WTC11 (cell line): ENCODE data around the gene CACNA2D4. TPM values are rescaled to one million over a fixed set of nuclear protein-coding genes. Genes with fewer than 3 reads are reported as not detected.

Experiments
- ATAC-seq: fragments of 200-7000 bp; cut with Tn5 transposase; 2 replicates; pipeline ENCODE4 v1.10.0; 2021; ENCODE audit warnings: mild to moderate bottlenecking, moderate library complexity
- CTCF ChIA-PET: fragments of 300-600 bp; sonication (Branson Sonifier 250); formaldehyde crosslinking; loops from one replicate; lab custom pipeline; 2021; ENCODE audit warnings: antibody characterized with exemption; lab: Charles Lee
- POLR2A ChIA-PET: fragments of 350-600 bp; sonication (Branson Sonifier 250); formaldehyde crosslinking; loops from one replicate; lab custom pipeline; 2021; ENCODE audit warnings: antibody characterized with exemption; lab: Charles Lee
- DNase-seq: peaks from one replicate; pipeline ENCODE4 v3.0.0; 2021; ENCODE audit warnings: low spot score
- H3K27ac Mint-ChIP-seq: 2 replicates; pipeline ENCODE4 v1.8.0; 2021; ENCODE audit warnings: mixed read lengths
- H3K27me3 Mint-ChIP-seq: 2 replicates; pipeline ENCODE4 v1.8.0; 2021; ENCODE audit warnings: low read depth, mild to moderate bottlenecking, moderate library complexity, mixed read lengths
- H3K36me3 Mint-ChIP-seq: 2 replicates; pipeline ENCODE4 v1.8.0; 2021; ENCODE audit warnings: mixed read lengths
- H3K4me1 Mint-ChIP-seq: 2 replicates; pipeline ENCODE4 v1.8.0; 2022; ENCODE audit warnings: mixed read lengths
- H3K4me3 Mint-ChIP-seq: 2 replicates; pipeline ENCODE4 v1.8.0; 2021; ENCODE audit warnings: mild to moderate bottlenecking, moderate library complexity, mixed read lengths
- H3K9me3 Mint-ChIP-seq: 2 replicates; pipeline ENCODE4 v1.8.0; 2021; ENCODE audit warnings: mixed read lengths
- ATF1 ChIP-seq: sonication (generic); formaldehyde crosslinking; IDR thresholded peaks from 2 replicates; pipeline ENCODE4 v1.8.1; 2023; ENCODE audit warnings: mild to moderate bottlenecking, moderate library complexity, missing genetic modification reagents
- CBFB ChIP-seq: sonication (generic); formaldehyde crosslinking; IDR thresholded peaks from 2 replicates; pipeline ENCODE4 v1.8.1; 2022; ENCODE audit warnings: mild to moderate bottlenecking, low read depth, missing genetic modification reagents
- CREB1 ChIP-seq: sonication (generic); formaldehyde crosslinking; IDR thresholded peaks from 2 replicates; pipeline ENCODE4 v1.8.0; 2023; ENCODE audit warnings: mild to moderate bottlenecking, missing genetic modification reagents
- ELF4 ChIP-seq: sonication (generic); formaldehyde crosslinking; IDR thresholded peaks from 2 replicates; pipeline ENCODE4 v1.8.1; 2022; ENCODE audit warnings: low read depth, mild to moderate bottlenecking, moderate library complexity, missing genetic modification reagents
- ETV6 ChIP-seq: sonication (generic); formaldehyde crosslinking; IDR thresholded peaks from 2 replicates; pipeline ENCODE4 v1.8.1; 2022; ENCODE audit warnings: mild to moderate bottlenecking, missing genetic modification reagents
- FOXK1 ChIP-seq: sonication (generic); formaldehyde crosslinking; IDR thresholded peaks from 2 replicates; pipeline ENCODE4 v1.8.0; 2022; ENCODE audit warnings: mild to moderate bottlenecking, moderate library complexity, missing genetic modification reagents
- FOXP1 ChIP-seq: sonication (generic); formaldehyde crosslinking; IDR thresholded peaks from 2 replicates; pipeline ENCODE4 v1.8.0; 2022; ENCODE audit warnings: missing genetic modification reagents, mild to moderate bottlenecking, moderate library complexity, borderline replicate concordance
- GRHL2 ChIP-seq: fragments of 250-450 bp; sonication (Bioruptor Pico); IDR thresholded peaks from 2 replicates; pipeline ENCODE4 v1.8.0; 2022; ENCODE audit warnings: mild to moderate bottlenecking, moderate library complexity; ENCODE audit not compliant: insufficient replicate concordance, severe bottlenecking
- IRF2 ChIP-seq: sonication (generic); formaldehyde crosslinking; IDR thresholded peaks from 2 replicates; pipeline ENCODE4 v1.8.0; 2022; ENCODE audit warnings: low read depth, missing genetic modification reagents, borderline replicate concordance
- JAZF1 ChIP-seq: fragments of 250-450 bp; sonication (Bioruptor Pico); IDR thresholded peaks from 2 replicates; pipeline ENCODE4 v1.9.0; 2021; ENCODE audit warnings: moderate library complexity, mild to moderate bottlenecking, inconsistent platforms
- MXD4 ChIP-seq: fragments of 250-450 bp; sonication (Bioruptor Pico); IDR thresholded peaks from 2 replicates; pipeline ENCODE4 v1.8.0; 2021; ENCODE audit warnings: mild to moderate bottlenecking, moderate library complexity, borderline replicate concordance
- NR1H2 ChIP-seq: sonication (generic); formaldehyde crosslinking; IDR thresholded peaks from 2 replicates; pipeline ENCODE4 v1.9.0; 2021; ENCODE audit warnings: mild to moderate bottlenecking, moderate library complexity, missing genetic modification reagents
- PRRX2 ChIP-seq: fragments of 250-450 bp; sonication (Bioruptor Pico); IDR thresholded peaks from 2 replicates; pipeline ENCODE4 v1.8.0; 2021; ENCODE audit warnings: mild to moderate bottlenecking
- SP1 ChIP-seq: sonication (generic); formaldehyde crosslinking; conservative IDR thresholded peaks from 2 replicates; pipeline ENCODE4 v1.8.1; 2022; ENCODE audit warnings: missing genetic modification reagents
- TP53 ChIP-seq: sonication (generic); formaldehyde crosslinking; IDR thresholded peaks from 2 replicates; pipeline ENCODE4 v1.8.1; 2023; ENCODE audit warnings: mild to moderate bottlenecking, missing genetic modification reagents
- ZNF263 ChIP-seq: sonication (generic); formaldehyde crosslinking; IDR thresholded peaks from 2 replicates; pipeline ENCODE4 v1.8.1; 2022; ENCODE audit warnings: low read depth, mild to moderate bottlenecking, moderate library complexity, missing genetic modification reagents
- ZNF423 ChIP-seq: fragments of 250-450 bp; sonication (Bioruptor Pico); IDR thresholded peaks from 2 replicates; pipeline ENCODE4 v2.1.2; 2022; ENCODE audit warnings: mild to moderate bottlenecking, moderate library complexity
- total RNA-seq: library from RNA; stranded (reverse); gene quantifications from 3 replicates; pipeline ENCODE4 v1.2.3, GENCODE V29; 2021
- TF ChIP-seq, protein P1 (sequence below): sonication (generic); formaldehyde crosslinking; IDR thresholded peaks from 2 replicates; pipeline ENCODE4 v1.8.0; 2022; ENCODE audit warnings: mild to moderate bottlenecking, missing genetic modification reagents
- TF ChIP-seq, protein P2 (sequence below): sonication (generic); formaldehyde crosslinking; IDR thresholded peaks from 2 replicates; pipeline ENCODE4 v1.8.1; 2022; ENCODE audit warnings: low read depth, mild to moderate bottlenecking, moderate library complexity, missing genetic modification reagents, borderline replicate concordance
- TF ChIP-seq, protein P3 (sequence below): sonication (generic); formaldehyde crosslinking; IDR thresholded peaks from 2 replicates; pipeline ENCODE4 v1.8.1; 2022; ENCODE audit warnings: missing genetic modification reagents, borderline replicate concordance
- TF ChIP-seq, protein P4 (sequence below): sonication (generic); formaldehyde crosslinking; IDR thresholded peaks from 2 replicates; pipeline ENCODE4 v1.8.1; 2023; ENCODE audit warnings: mild to moderate bottlenecking, missing genetic modification reagents

The CACNA2D4 gene
- total RNA-seq, 1 experiment from 2014 or later, result 0.04 TPM

DNA sequence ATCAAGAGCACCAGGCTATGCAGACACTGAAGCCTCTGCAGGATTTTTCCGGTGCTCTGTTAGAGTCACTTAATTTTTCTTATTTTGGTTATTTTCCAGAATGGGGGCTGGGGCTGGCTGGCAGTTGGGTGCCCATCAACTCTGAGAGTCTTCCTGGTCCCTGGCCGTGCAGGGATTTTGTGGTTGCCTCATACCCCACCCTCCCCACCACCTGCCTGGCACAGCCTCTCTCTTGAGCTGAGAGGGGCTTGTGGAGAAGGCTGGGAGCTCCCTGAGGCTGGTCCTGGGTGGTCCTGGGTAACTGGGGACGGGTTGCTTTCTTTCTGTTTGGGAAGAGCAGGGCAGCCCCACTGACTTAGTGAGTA lies 74.8 kb downstream of the CACNA2D4 start (continued):
- TF ChIP-seq, protein P1, sequence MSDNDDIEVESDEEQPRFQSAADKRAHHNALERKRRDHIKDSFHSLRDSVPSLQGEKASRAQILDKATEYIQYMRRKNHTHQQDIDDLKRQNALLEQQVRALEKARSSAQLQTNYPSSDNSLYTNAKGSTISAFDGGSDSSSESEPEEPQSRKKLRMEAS, result no peak
- TF ChIP-seq ZNF423 (CRISPR knock-in tag), result no peak

DNA sequence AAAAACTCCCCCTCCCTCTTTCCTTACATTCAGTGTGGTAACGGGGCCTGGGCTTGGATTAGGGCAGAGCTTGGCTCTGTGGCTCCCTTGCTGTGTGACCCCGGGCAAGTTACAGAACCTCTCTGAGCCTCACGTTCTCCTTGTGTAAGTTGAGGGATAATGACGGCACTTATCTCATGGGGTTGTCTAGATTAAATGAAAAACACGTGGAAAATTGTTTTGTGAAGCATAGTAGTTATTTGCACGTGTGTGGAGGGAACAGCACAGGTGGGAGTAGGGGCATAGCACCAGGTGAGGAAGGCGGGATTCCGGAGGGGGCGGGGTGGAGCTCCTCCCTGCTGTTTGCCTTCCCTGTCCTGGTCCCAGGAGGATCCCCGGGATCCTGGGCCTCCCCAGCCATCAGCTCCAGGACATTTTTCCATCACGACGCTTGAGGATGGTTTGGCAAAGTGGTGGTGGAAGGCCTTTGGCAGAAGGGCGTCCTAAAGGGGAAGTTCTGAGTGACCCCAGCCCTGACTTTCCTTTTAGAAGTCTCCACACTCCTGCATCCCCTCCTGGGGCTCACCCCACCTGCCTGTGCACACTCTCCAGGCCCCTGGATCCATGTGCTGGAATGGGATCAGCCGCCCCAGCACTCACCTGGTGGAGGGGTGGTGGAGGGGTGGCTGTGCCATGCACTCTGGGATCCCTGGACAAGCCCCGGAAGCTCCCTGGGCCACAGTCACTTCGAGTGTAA lies 75.4 kb downstream of the CACNA2D4 start:
- Mint-ChIP-seq H3K36me3 (no peaks in the 10 kb centered on the region), H3K9me3 (no peaks in the 10 kb centered on the region), H3K4me3 (no peak overlapping the region), H3K4me1 (peaks cover 38% of the 10 kb centered on the region), H3K27ac (no peak overlapping the region), H3K27me3 (no peaks in the 10 kb centered on the region)
- CTCF ChIA-PET, result interaction anchor here (0.8 to 1.7 kb wide), 3 partner anchors 97 to 190 kb away, joined by 4 to 7 read pairs (median 5); no protein-coding TSS in a partner anchor
- DNase-seq, result peak; percentile 10
- ATAC-seq, result no peak
- POLR2A ChIA-PET, result no interaction called here
- TF ChIP-seq ZNF263 (no peak), FOXP1 (no peak), IRF2 (CRISPR knock-in tag) (no peak), ATF1 (CRISPR knock-in tag) (no peak), SP1 (CRISPR knock-in tag) (no peak), FOXK1 (CRISPR knock-in tag) (no peak), ELF4 (CRISPR knock-in tag) (no peak), ETV6 (CRISPR knock-in tag) (no peak), CREB1 (no peak), TP53 (CRISPR knock-in tag) (no peak), NR1H2 (CRISPR knock-in tag) (no peak), CBFB (CRISPR knock-in tag) (no peak), GRHL2 (CRISPR knock-in tag) (no peak), MXD4 (CRISPR knock-in tag) (no peak), JAZF1 (CRISPR knock-in tag) (no peak), PRRX2 (CRISPR knock-in tag) (no peak)
- TF ChIP-seq, protein P2, sequence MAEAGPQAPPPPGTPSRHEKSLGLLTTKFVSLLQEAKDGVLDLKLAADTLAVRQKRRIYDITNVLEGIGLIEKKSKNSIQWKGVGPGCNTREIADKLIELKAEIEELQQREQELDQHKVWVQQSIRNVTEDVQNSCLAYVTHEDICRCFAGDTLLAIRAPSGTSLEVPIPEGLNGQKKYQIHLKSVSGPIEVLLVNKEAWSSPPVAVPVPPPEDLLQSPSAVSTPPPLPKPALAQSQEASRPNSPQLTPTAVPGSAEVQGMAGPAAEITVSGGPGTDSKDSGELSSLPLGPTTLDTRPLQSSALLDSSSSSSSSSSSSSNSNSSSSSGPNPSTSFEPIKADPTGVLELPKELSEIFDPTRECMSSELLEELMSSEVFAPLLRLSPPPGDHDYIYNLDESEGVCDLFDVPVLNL (CRISPR knock-in tag), result no peak
- TF ChIP-seq, protein P3, sequence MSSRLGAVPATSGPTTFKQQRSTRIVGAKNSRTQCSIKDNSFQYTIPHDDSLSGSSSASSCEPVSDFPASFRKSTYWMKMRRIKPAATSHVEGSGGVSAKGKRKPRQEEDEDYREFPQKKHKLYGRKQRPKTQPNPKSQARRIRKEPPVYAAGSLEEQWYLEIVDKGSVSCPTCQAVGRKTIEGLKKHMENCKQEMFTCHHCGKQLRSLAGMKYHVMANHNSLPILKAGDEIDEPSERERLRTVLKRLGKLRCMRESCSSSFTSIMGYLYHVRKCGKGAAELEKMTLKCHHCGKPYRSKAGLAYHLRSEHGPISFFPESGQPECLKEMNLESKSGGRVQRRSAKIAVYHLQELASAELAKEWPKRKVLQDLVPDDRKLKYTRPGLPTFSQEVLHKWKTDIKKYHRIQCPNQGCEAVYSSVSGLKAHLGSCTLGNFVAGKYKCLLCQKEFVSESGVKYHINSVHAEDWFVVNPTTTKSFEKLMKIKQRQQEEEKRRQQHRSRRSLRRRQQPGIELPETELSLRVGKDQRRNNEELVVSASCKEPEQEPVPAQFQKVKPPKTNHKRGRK (CRISPR knock-in tag), result no peak
- TF ChIP-seq, protein P4, sequence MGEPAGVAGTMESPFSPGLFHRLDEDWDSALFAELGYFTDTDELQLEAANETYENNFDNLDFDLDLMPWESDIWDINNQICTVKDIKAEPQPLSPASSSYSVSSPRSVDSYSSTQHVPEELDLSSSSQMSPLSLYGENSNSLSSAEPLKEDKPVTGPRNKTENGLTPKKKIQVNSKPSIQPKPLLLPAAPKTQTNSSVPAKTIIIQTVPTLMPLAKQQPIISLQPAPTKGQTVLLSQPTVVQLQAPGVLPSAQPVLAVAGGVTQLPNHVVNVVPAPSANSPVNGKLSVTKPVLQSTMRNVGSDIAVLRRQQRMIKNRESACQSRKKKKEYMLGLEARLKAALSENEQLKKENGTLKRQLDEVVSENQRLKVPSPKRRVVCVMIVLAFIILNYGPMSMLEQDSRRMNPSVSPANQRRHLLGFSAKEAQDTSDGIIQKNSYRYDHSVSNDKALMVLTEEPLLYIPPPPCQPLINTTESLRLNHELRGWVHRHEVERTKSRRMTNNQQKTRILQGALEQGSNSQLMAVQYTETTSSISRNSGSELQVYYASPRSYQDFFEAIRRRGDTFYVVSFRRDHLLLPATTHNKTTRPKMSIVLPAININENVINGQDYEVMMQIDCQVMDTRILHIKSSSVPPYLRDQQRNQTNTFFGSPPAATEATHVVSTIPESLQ (CRISPR knock-in tag), result no peak
